ENCODE results near the gene GIT1. TPM values are rescaled to one million over a fixed set of nuclear protein-coding genes. Genes with fewer than 3 reads are reported as not detected.
A peak's percentile ranks its signal among the peaks of the same experiment; 100 is the strongest.

The GIT1 gene, protein sequence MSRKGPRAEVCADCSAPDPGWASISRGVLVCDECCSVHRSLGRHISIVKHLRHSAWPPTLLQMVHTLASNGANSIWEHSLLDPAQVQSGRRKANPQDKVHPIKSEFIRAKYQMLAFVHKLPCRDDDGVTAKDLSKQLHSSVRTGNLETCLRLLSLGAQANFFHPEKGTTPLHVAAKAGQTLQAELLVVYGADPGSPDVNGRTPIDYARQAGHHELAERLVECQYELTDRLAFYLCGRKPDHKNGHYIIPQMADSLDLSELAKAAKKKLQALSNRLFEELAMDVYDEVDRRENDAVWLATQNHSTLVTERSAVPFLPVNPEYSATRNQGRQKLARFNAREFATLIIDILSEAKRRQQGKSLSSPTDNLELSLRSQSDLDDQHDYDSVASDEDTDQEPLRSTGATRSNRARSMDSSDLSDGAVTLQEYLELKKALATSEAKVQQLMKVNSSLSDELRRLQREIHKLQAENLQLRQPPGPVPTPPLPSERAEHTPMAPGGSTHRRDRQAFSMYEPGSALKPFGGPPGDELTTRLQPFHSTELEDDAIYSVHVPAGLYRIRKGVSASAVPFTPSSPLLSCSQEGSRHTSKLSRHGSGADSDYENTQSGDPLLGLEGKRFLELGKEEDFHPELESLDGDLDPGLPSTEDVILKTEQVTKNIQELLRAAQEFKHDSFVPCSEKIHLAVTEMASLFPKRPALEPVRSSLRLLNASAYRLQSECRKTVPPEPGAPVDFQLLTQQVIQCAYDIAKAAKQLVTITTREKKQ
- 56.1 TPM for total RNA-seq

DNA sequence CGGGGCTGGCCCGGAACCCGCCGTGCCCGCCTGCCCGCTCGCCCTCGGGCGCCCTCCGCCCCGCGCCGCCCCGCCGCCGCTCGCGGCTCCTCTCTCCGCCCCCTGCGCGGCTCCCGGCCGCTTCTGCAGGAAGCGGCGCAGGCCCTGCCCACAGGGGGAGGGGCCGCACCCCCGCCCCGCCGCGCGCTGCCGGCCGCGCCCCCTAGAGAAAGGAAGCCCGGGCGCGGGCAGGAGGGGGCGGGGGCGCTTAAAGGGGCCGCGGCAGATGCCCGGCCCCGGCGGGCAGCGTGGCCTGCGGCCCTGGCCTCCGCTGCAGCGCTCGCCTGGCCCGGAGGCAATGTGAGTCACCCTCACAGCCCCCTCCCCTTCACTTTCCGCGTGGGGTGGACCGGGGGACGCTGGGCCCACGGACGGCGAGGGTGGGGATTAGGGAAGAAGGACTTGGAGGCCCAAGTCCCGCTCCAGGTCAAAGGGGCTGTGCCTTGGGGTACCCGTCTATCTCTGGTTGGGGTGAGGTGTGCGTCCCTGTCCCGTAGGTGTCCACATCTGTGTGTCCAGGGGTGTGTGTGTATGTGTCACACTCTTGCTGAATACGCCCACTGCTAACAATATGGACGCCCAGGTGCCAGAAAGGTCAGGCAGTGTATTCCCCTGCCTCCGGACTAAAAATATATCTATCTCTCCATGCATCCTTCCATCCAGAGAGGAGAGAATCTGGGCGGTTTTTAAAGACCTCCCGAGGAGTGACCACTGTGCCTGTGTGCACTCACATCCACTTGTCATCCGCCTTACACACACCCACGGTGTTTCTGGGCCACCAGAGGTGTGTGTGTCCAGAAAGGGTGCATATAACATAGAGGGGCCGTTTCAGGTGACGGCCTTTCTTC, at the start of gene GIT1:
GIT1 (minus strand) TSS at position 125 of the 887 bp plus-strand sequence. CDS start 270 bp downstream, outside the sequence.
- peak; percentile 86 for DNase-seq (ENCODE audit: low spot score)

DNA sequence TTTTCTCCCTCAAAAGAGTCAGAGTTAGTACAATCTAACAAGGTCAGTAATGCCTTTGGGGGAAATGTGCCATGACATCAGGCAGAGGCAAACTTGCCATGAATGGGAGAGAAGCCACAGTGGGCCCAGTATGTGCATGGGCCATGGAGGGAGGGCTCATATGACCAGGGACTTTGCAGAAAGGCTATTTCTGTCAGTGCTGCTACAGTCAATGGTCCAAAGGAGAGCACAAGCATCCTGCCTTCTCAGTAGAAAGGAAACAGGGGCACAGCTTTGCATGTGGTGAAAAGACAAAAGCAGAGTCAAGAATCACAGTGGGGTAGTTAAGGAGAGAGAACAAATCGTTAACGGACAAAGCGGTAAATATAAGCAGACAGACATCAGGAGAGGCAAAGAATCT, 44.4 kb upstream of the GIT1 start:
- DNase-seq (ENCODE audit: low spot score): no peak

DNA sequence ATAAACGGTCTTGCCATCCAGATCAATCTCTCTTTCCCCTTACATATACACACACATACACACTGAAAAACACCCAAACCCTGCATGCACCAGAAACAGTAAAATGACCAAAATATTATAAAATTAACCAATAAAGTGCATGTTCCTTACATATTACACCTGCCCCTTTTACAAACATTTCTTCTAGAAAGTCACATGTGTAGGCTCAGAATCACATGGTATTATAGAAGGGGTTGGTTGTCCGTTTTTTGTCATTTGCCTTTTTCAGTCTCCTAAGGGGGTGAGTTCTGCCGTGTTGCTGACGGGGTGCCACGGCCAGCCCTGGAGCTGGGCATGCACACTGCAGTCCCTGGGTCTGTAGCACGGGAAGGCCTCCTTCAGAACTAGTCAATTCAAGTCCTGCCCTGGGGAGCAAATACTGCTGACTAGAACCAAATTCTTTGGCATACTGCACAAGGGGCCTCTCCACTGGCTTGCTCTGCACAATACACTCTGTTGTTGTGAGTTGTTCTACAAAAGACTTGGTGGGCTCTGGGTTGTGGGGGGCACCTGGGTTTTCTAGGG, 41.3 kb upstream of the GIT1 start:
- DNase-seq (ENCODE audit: low spot score): no peak

DNA sequence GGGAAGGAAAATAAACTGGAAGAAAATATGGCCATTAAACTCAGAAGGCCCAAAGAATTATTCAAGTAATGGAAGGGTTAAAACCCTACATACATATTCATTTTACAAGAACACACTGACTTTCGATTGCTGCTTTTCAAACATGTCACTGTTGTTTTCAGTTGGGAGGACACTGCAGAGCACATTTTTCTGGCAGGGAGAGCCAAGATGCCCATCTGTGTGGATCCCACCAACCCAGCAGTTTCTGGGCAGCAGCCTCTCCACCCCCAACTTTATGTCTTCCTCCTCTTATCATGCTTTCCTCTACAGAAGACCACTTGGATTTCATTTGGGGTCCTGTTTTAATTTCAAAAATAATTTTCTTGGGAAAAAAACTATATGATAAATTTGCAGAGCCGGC, 40.4 kb upstream of the GIT1 start:
- no peak for DNase-seq (ENCODE audit: low spot score)

DNA sequence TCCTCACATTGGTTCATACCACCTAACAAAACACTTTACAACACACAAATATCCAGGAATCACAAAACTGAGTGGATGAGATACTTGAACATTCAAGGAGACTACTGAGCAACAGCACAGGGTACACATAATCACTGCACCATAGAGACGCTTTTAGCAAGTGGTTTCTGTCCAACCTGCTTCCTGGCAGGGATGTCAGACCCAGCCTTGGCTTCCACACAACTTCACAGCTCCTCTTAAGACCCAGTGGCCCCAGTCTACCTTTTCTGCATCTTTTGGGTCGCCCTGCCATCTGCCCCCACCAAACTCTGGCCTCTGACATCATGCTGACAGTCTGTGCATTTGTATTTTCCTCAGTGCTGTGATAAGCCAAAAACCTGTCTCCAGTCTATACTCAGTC, 39.2 kb upstream of the GIT1 start:
- no peak for DNase-seq (ENCODE audit: low spot score)

DNA sequence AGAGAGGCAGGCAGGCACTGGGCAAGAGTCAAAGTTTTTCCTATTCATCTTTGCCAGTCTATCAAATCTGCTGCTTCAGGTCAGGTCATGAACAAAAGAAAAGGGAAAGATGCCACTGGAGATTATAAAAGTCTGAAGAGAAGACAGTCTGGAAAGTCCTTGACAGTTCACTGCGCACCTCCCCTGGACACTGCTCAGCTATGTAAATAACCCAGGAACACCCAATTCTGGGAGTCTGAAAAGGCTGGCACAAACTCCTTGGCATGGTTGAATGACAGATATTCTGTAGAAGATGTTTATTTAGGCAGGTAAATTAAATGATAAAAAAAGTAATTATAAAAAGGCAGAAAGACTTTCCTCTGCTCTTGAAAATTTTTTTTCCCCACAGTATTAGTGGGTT, 38.5 kb upstream of the GIT1 start:
- DNase-seq (ENCODE audit: low spot score): no peak

DNA sequence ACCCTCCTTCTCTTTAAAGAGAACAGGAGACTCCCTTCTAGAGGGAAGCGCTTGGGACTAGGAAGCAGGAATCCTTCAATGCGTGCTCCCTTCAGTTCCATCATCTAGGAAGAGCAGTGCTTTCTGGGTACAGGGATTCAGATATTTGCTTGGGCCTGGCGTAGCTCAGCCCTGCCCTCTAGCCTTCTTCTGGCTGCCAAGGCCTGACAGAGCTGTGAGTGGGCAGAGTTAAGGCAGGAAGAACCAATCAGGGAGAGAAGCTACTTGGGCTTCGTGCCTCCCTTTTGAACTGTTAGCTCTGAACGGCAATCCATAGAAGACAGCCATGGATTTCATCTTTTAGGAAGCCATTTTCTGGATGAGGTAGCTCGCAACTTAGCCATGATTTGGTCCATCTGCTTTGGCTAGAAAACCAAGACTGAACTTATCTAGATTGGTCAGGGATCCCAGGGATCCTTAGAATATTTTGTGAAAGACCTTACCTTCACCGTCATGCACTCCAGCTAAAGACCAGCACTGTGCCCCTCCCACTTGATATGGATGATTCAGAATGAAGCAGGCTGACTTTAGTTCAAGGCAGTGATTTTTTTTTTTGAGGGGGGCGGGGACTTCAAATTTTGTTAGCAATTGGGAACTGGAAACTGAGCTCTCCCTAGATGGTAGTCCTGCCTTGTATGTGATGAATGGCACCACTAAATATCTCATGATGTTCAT, 35.7 kb upstream of the GIT1 start:
- no peak for DNase-seq (ENCODE audit: low spot score)

DNA sequence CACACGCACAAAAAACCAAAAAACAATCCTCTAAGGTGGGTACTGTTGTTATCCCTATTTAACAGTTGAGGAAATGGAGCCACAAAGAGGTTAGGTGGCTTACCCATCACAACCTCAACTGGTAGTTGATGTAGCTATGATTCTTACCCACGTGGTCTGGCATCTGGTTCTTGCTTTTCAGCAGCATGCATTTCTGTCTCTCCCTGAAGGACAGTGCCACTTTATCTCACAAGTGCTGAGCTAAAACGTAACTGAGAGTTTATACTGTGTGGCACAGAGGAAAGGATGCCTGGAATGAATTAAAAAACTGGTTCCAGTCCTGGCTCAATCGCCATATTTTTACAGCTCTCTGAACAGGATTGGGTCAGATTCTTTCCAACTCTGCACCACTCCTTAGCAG, 35.1 kb upstream of the GIT1 start:
- no peak for DNase-seq (ENCODE audit: low spot score)

DNA sequence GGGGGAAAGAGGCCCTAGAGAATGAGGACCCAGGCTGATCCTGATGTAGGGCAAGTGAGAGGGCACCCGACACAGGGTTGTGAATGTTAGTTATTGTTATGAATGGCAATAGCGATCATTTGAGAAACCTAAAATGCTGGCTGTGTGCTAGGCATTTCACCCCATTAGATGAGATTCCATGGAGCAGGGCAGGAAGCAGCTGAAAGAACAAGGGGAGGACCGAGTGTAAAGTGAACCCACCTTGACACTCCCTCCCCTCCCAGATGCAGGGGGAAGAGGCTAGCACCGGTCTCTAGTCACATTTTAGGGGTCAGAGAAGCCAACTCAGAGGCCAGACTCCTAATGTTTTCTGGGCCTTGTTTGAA, 33.8 kb upstream of the GIT1 start:
- DNase-seq (ENCODE audit: low spot score): no peak

DNA sequence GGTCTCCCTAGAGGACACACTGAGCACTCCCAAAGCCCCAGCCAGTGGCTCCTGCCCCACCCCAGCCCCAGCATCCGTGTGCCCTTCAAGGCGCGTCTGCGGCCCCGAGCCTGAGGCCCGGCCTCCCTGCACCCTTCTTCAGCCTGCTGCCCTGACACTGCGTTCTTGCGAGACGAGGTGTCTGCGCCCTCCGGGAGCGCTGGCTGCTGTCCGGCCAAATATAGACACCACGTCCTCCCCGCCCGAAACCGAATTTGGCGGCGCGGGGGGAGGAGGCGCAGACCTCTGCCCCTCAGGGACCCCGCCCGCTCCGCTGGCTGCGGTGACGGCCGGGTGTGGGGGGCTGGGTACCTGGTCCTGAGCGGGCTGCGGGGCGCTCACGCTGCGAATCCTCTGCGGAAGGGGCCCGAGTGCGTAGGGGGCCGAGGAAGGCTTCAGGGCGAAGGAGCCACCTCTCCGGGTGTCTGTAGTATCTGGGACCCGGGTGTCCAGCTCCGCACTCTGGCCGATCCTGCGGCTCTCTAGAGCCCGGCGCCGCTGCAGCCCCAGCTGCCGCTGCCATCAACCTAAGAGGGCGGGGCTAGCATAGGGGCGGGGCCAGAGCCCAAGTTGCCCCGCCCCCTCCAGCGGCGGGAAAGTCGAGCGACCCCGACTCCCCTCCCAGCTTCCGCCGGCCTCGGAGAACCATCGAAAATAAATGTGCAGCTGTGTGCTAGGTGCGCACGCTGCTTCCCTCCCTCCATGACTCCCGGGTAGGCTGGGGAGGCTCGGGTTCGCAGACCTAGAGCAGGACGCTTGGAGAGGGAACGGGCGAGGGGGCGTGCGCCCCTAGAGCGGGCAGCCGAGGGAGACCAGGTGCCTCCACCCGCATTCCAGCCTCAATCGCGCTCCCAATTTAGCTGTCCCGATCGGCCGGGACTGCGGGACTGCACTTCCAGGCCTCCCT, 33.2 kb upstream of the GIT1 start, which contains the start of gene CORO6:
CORO6 (minus strand) TSS at position 576 of the 946 bp plus-strand sequence. CDS start 1,491 bp downstream, outside the sequence.
- no peak for DNase-seq (ENCODE audit: low spot score)

DNA sequence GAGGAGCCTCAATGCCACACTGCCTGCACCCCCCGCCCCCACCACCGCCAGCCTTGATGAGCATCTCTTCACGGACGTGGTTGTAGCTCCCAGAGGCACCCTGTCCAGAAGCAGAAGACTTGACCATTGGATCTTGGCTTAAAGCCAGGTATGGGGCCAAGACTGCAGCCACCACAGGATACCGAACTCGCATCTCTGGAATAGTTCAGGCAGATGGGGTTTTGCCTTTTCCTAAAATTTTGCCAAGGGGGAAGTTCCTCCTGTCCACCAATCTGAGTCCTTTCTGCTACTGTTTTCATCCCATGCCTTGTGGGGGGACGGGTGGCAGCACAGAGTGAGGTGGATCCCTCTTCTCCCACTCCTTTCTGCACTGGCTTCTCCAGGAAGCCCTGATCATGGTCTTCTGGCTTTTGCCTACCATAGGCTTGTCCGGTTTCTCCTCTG, 32.3 kb upstream of the GIT1 start:
- DNase-seq (ENCODE audit: low spot score): no peak

DNA sequence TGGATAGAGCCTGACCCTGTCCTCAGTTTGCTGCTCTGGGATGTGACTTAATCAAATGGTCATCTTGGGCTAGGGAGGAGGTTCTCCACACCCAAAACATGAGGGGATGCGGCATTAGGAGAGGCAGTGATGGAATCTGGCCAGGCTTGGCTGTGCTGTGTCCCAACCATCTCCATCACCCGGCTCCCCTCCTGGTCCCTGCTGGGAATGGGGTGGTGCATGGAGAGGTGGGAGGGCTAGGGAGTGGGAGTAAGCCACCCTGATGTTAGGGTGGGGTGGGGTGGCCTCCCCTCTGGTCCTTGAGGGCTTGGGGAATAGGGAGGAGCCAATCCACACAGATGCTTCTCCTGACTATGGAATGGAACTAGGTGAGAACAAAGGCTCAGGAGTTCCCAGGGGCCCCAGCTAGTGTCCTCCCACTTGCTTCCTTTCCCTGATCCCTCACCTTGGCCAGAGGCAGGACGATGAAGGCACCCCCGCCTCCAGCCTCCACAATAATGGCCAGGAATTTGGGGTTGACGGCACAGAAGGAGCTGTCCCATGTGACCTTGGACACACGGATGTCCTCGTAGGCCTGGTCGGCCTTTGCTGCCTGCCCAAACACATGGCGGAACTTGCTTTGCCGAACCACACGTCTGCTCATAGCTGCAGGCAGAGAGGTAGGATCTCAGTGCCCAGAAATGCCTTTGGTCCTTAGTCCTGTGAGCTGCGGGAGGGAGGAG, 31.5 kb upstream of the GIT1 start:
- DNase-seq (ENCODE audit: low spot score): no peak

DNA sequence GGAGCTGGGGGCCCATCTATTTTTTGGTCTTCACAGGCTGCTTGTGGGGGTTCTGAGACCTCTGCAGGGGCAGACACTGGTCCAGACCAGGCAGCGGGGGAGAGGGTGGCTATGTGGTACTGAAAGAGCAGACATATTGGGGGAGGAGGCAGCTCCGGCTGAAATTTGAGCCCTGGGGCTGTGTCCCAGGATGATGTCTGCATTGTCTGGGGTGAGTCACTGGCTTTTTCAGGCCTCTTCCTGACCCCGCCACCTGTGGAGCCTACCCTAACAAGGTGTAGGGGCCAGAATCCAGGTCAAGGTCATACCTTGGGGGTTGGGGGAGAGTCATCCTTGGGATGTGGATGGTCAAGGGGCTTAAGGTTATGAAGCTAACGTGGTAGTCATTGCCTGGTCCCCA, 30.8 kb upstream of the GIT1 start:
- DNase-seq (ENCODE audit: low spot score): no peak

DNA sequence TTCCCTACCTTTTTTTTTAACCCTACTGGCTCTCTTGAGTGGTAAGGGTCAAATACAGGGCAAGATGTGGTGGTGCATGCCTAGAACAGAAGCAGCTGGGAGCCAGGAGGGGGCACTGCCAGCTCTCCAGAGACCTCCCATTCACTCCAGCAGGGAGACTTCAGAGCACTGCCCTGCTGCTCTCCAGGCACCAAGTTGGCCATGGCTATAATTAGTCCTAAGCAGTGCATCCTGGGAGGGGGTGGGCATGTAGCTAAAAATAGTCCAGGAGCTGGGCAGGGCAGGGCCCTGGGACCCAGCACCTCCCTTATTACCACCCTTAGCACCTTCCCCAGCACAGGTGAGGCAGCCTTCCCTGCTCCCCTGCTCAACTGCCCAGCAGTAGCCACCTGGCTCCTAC, 29.8 kb upstream of the GIT1 start:
- DNase-seq (ENCODE audit: low spot score): no peak

DNA sequence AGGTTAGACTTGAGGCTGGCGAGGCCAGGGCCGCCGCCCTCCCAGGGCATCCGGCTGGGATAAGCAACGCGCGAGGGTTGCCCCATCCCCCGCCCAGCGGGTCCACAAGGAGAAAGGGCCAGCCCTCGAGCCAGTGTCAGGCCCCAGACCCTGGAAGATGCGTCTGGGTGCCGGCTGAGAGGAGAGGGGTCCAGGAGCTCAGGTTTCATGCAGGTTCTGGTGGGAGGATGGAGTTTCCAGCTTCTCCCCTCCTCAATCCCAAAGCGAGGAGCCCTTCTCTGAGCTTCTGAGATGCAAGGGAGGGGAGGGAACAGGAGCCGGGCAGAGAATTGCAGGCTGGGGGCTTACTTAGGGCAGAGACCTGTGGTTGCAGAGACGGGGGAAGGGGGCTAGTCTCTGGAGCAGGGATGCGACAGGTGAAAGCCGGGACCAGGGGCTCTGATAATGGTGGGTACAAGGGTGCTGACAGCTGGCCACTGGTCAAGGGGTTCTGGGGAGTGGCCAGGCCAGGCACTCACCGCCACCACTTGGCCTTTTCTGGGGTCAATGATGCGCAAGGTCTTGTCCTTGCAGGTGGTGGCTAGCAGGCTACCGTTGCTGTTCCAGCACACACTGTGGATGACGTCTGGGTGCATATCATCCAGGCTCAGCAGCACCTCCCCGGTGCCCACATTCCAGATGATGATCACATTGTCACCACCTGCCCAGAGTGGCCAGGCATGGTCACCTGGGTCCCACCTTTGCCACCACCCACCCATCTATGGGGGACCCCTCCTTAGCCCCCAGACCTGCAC, 29.0 kb upstream of the GIT1 start:
- no peak for DNase-seq (ENCODE audit: low spot score)

DNA sequence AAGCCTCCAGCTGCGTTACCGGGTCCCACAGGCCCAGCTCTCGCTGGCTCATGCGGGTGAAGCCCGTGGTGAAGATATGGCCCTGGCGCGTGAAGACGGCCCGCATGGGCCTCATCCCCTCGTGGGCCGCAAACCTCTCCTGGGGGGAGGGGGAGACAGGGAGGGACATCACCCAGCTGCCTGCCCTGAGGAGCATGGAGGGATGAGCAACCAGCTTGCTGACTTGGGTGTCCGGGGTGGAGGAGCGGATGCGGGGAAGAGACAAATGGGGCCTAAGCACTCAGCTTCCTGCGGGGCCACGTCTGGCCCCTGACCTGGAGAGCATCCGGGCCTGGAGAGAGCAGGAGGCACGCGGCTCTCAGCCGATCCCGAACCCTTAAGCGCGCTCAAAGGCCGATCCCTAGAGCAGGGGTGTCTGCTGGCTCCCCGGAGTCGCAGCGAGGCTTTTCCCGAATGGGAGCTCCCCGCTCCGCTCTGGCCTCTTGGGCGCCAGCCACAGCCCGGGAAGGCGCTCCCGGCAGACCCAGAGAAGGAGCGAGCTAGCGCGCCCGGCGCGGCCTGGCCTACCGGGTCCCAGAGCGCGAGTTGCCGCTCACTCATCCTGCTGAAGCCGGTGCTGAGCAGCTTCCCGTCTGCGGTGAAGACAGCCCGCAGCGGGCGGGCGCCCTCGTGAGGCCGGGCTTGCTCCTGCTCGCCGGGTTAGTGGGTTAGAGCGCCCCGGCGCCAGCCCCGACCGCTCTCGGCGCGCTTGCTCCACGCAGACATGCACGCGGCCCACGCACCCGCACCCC, 28.2 kb upstream of the GIT1 start:
- DNase-seq (ENCODE audit: low spot score): peak; percentile 85

DNA sequence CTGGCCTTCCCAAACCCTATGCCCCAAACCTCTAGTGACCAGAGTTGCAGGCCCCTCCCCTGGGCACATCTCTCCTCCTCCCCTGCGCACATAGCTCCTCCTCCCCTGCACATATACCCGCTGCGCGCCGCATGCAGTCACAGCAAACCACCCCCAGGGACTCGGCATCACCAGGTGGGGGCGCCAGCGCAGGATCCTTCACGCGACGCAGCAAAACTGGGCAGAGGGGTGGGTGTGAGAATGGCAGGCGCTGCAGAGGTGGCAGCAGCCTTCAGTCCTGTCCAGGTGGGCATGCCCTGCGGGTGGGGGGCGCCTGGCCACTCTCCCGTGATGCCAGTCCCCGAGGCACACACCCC, 27.7 kb upstream of the GIT1 start:
- DNase-seq (ENCODE audit: low spot score): peak; percentile 81
